Measurements from ENCODE around the gene DNLZ.

- no peak for TF ChIP-seq CTCF (conservative IDR thresholded peaks at IDR 0.05)
- no peak for TF ChIP-seq EZH2 (IDR thresholded peaks at IDR 0.05; ENCODE audit: low read depth)
Measured at GRCh38 chr9:136327304-136327974, 36.1 kb downstream of the DNLZ start, which contains the start of gene GPSM1.
